OCI-LY3 (cell line): Measurements from ENCODE around the gene FCGR3B.
"Not testable (repeated sequence)": the region's sequence is repeated elsewhere in the genome, so short reads cannot be mapped to it uniquely, and the experiment has no call there.

ENCODE experiments used
- H2AFZ ChIP-seq: fragments of 200-600, 300-600 bp; shearing (Covaris generic); 2 replicates; pipeline ENCODE4 v1.6.0; 2014; ENCODE audit warnings: antibody characterized with exemption, low read depth, low read length
- H3K27ac ChIP-seq: fragments of 200-600, 300-600 bp; sonication (generic); 2 replicates; pipeline ENCODE4 v1.5.1; 2014; ENCODE audit warnings: mild to moderate bottlenecking, low read length, moderate library complexity, mixed read lengths
- H3K27me3 ChIP-seq: fragments of 200-600, 300-600 bp; sonication (generic); 2 replicates; pipeline ENCODE4 v1.6.1; 2014; ENCODE audit warnings: low read depth, low read length, mixed read lengths
- H3K36me3 ChIP-seq: fragments of 200-600, 300-600 bp; sonication (generic); replicated peaks from 2 replicates; pipeline ENCODE3; 2014; ENCODE audit warnings: low read depth, low read length, mixed read lengths
- H3K4me1 ChIP-seq: fragments of 300-600, 200-600 bp; sonication (generic); 2 replicates; pipeline ENCODE4 v1.6.1; 2014; ENCODE audit warnings: low read length, mixed read lengths
- H3K4me2 ChIP-seq: fragments of 200-600, 300-600 bp; sonication (generic); 2 replicates; pipeline ENCODE4 v1.6.1; 2014; ENCODE audit warnings: low read length, mixed read lengths
- H3K4me3 ChIP-seq: fragments of 300-600, 200-600 bp; sonication (generic); 2 replicates; pipeline ENCODE4 v1.5.1; 2014; ENCODE audit warnings: antibody characterized with exemption, mild to moderate bottlenecking, low read length, moderate library complexity
- H3K79me2 ChIP-seq: fragments of 300-600, 200-600 bp; shearing (Covaris generic); 2 replicates; pipeline ENCODE4 v1.6.1; 2014; ENCODE audit warnings: mild to moderate bottlenecking, low read length, mixed read lengths
- H3K9ac ChIP-seq: fragments of 300-600, 200-600 bp; shearing (Covaris generic); 2 replicates; pipeline ENCODE4 v1.6.0; 2014; ENCODE audit warnings: mild to moderate bottlenecking, low read length, moderate library complexity
- H3K9me3 ChIP-seq: fragments of 200-600, 300-600 bp; shearing (Covaris generic); 2 replicates; pipeline ENCODE4 v1.6.1; 2014; ENCODE audit warnings: low read length, mixed read lengths; ENCODE audit not compliant: insufficient read depth
- H4K20me1 ChIP-seq: fragments of 200-600, 300-600 bp; sonication (generic); 2 replicates; pipeline ENCODE4 v1.6.1; 2016; ENCODE audit warnings: low read length, mixed read lengths; ENCODE audit not compliant: insufficient read depth

FCGR3B gene

DNA sequence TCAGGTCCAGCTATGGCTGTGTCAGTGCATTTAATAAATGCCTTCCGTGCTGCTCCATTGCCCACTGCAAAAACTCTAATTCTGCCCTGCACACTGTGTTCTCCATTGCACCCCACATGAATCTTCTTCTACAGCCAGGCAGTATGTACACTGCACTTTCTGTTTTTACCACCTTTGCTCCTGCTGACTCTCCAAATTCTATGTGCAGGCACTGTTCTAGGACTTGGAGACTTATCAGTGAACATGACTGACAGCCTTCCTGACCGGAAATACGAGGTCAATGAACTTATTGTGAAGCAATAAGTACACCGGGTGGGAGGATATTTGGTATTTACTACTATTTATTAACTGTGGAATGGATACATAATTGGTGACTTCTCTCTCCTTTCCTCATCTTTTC lies 48.1 kb downstream of the FCGR3B start:
- not testable (repeated sequence) for H3K9ac ChIP-seq, H3K36me3 ChIP-seq, H2AFZ ChIP-seq, H3K79me2 ChIP-seq, H3K27ac ChIP-seq, H3K4me2 ChIP-seq, H3K4me3 ChIP-seq, H3K4me1 ChIP-seq, H3K9me3 ChIP-seq, H4K20me1 ChIP-seq, H3K27me3 ChIP-seq

DNA sequence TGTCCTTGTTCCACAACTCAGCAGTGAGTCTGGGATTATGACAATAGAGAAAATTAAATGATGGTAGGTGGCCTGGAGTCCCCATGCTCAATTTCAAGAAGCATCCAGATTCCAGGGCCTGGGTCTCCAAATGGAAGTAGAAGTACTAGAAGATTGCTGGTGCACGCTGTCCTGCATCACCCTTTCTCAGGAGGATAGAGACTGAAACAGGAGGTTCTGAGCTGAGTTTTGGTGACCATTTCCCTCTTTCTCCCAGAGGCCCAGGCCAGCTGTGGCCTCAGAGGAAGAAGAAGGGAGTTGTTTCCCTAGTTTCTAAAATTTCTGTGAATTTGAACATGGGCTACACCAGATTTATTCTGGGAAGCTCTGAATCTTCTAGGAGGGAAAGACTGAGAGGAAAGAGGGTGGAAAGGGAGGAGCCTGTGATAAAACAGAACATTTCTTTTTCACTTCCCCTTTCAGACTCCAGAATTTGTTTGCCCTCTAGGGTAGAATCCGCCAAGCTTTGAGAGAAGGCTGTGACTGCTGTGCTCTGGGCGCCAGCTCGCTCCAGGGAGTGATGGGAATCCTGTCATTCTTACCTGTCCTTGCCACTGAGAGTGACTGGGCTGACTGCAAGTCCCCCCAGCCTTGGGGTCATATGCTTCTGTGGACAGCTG lies 50.0 kb downstream of the FCGR3B start:
- not testable (repeated sequence) for H3K27me3 ChIP-seq, H3K9ac ChIP-seq, H3K36me3 ChIP-seq, H3K9me3 ChIP-seq, H3K4me1 ChIP-seq, H3K27ac ChIP-seq, H3K4me2 ChIP-seq, H4K20me1 ChIP-seq, H3K79me2 ChIP-seq, H2AFZ ChIP-seq, H3K4me3 ChIP-seq

DNA sequence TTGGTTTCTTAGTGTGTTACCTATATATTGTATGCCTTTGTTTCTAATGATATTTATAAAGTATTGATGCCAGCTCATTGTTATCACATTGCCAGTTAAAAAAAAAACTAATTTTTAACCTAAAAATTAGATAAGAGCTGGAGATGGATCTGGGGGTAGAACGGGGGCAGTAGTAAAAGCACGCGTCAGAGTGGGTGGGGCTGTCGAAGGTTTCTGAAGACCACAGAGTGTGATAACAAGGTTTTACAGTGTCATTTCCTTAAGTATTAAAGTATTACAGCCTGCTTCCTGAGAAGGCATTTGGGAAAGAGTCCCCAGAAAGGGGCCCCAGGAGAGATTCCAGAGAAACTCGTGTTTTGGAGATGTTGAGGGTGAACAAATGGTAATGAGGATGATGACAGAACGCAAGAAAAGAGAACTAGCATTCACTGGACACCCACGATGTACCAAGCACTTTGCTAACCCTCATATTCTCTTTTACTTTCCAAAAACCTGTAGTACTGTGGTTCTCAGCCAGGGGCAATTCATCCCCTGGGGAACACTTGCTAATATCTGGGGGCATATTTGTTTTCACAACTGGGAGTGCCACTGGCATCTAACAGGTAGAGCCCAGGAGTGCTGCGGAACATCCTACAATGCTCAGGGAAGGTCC lies 51.0 kb downstream of the FCGR3B start:
- not testable (repeated sequence) for H2AFZ ChIP-seq, H3K9ac ChIP-seq, H3K4me2 ChIP-seq, H3K4me1 ChIP-seq, H3K36me3 ChIP-seq, H4K20me1 ChIP-seq, H3K27ac ChIP-seq, H3K9me3 ChIP-seq, H3K79me2 ChIP-seq, H3K4me3 ChIP-seq, H3K27me3 ChIP-seq

DNA sequence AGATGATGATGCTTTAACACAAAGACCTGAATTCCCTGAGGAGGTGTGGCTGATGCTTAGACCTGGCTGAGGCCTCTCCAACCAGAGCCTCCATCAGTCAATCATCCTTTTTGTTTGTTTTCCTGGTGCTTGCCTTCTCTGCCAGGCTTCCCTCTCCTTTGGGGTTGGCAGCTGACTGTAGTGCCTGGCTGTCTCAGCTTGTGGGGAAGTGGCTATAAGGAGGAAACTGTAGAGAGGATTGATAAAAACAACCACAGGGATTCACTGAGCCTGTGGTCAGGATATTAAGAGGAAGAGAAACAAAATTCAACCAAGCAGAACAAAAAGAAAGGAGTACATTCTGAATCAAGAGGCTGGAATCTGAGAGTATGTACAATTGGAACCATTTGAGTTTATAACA lies 54.3 kb downstream of the FCGR3B start:
- H3K4me3 ChIP-seq, H3K9ac ChIP-seq, H3K36me3 ChIP-seq, H3K9me3 ChIP-seq, H4K20me1 ChIP-seq, H3K4me1 ChIP-seq, H3K27me3 ChIP-seq, H3K79me2 ChIP-seq, H3K27ac ChIP-seq, H3K4me2 ChIP-seq, H2AFZ ChIP-seq: not testable (repeated sequence)
